Esophagus squamous epithelium (tissue), 4 donors: ENCODE results near the gene PDHB.

ENCODE experiments used
- CTCF ChIP-seq, 6 experiments: fragments of 450-650 bp in 4 of 6; fragments of 200-600 bp in 2 of 6; sonication (generic) in 2 of 6; IDR thresholded peaks; one replicate each; pipeline ENCODE4 v1.5.1; 2016 to 2019; ENCODE audit warnings: antibody characterized with exemption in 6 of 6, mild to moderate bottlenecking in 4 of 6, moderate library complexity in 4 of 6
- POLR2A ChIP-seq, 4 donors: fragments of 450-650 bp; IDR thresholded peaks; one replicate each; pipeline ENCODE4 v1.6.1; 2017; ENCODE audit warnings: antibody characterized with exemption in 4 of 4, mild to moderate bottlenecking in 4 of 4, moderate library complexity in 3 of 4

GRCh38 chr3:58411036-58411435 is 22.6 kb downstream of the PDHB start:
- TF ChIP-seq CTCF (IDR thresholded peaks at IDR 0.05) (no peak), POLR2A (IDR thresholded peaks at IDR 0.05) (no peak)
